Heart left ventricle (tissue), 16 donors: ENCODE measurements around the gene ERCC6L2. TPM values are rescaled to one million over a fixed set of nuclear protein-coding genes. Genes with fewer than 3 reads are reported as not detected.

Experiments
- ATAC-seq, 4 donors: fragments of 200-7000 bp; cut with Tn5 transposase; one replicate each; pipeline ENCODE4 v1.9.1; 2020 to 2022; ENCODE audit warnings: moderate library complexity in 4 of 4, mild to moderate bottlenecking in 3 of 4, moderate number of reproducible peaks in 1 of 4
- DNase-seq, 5 donors: peaks; one replicate each; pipeline ENCODE4 v3.0.0-alpha.2; 2020
- H3K27ac ChIP-seq, 12 donors: fragments of 200-600 bp; sonication (generic) in 4 of 12; one replicate each; pipeline versions ENCODE4 v1.5.0 to v1.8.0; 2016 to 2022; ENCODE audit warnings: mild to moderate bottlenecking in 2 of 12
- H3K27me3 ChIP-seq, 9 donors: fragments of 200-600 bp; sonication (generic) in 2 of 9; one replicate each; pipeline versions ENCODE4 v1.5.1 to v1.8.0; 2016 to 2022; ENCODE audit warnings: mild to moderate bottlenecking in 3 of 9
- H3K36me3 ChIP-seq, 9 donors: fragments of 200-600 bp; sonication (generic) in 2 of 9; one replicate each; pipeline versions ENCODE4 v1.5.0 to v1.8.0; 2018 to 2022; ENCODE audit warnings: mild to moderate bottlenecking in 2 of 9
- H3K4me1 ChIP-seq, 12 donors: fragments of 200-600 bp; sonication (generic) in 4 of 12; one replicate each; pipeline versions ENCODE4 v1.5.0 to v1.8.0; 2016 to 2022; ENCODE audit warnings: mild to moderate bottlenecking in 3 of 12
- H3K4me3 ChIP-seq, 12 donors: fragments of 200-600 bp; sonication (generic) in 4 of 12; one replicate each; pipeline versions ENCODE4 v1.5.0 to v1.8.0; 2017 to 2022; ENCODE audit warnings: mild to moderate bottlenecking in 9 of 12, moderate library complexity in 4 of 12
- H3K9me3 ChIP-seq, 12 donors: fragments of 200-600 bp; sonication (generic) in 4 of 12; one replicate each; pipeline versions ENCODE4 v1.5.0 to v1.8.0; 2016 to 2022; ENCODE audit warnings: mild to moderate bottlenecking in 1 of 12
- CTCF ChIP-seq, 12 donors: fragments of 200-600 bp; sonication (generic) in 4 of 12; IDR thresholded peaks; one replicate each; pipeline versions ENCODE4 v1.5.0 to v1.8.0; 2018 to 2022; ENCODE audit warnings: antibody characterized with exemption in 12 of 12, mild to moderate bottlenecking in 5 of 12
- POLR2A ChIP-seq, 2 donors: fragments of 450-650 bp; IDR thresholded peaks; one replicate each; pipeline ENCODE4 v1.6.1; 2017; ENCODE audit warnings: antibody characterized with exemption in 2 of 2, mild to moderate bottlenecking in 2 of 2, moderate library complexity in 2 of 2
- WGBS, 4 donors: extraction: QIAGEN DNeasy Blood & Tissue Kit in 2 of 4; methylation state at CpG; one replicate each; pipeline versions ENCODE4 v1.1.5 to v1.1.7; 2013 to 2018; 5-methylcytosine and 5-hydroxymethylcytosine counted together
- intact Hi-C, 10 donors: fragments of 100-400 bp; cut with DNase I; formaldehyde crosslinking; loops; one replicate each; pipeline versions ENCODE4 v1.11.1 to v1.14.2; 2022
- polyA plus RNA-seq, 2 donors: library from polyadenylated mRNA; stranded (reverse); fragments of 200-250 nt; gene quantifications; one replicate each; pipeline ENCODE4 v1.2.3, GENCODE V29; 2013
- total RNA-seq, 9 donors: library from RNA; depleted of rRNA in 2 of 9; stranded (reverse); fragments of >200 nt in 2 of 9; fragmentation: NEBNext Ultra II Directional in 3 of 9; extraction: Animal tissue kit (Norgen Biotek cat#: 25700) in 3 of 9; gene quantifications; one replicate each; pipeline versions ENCODE4 v1.1.0 to v1.2.4, GENCODE V29; 2016 to 2023
- donor health status: ischemic (EF 13 %, LVEDD 7.1; RV severe dilation, severe dysfunction).
- donor health status: healthy with polysubstance abuse.
- donor health status: DM: no; HTN: yes; CAD: no.
- donor health status: DM: no; HTN: no; CAD: no.
- donor health status: ischemic (EF 25% LVEDD 6.9; RV normal size, moderate dysfunction).
- donor health status: ischemic (EF 25% LVEDD 5.7; RV mildly dilated, moderate dysfunction).
- donor health status: healthy.
- donor health status: DM: yes; HTN: yes; CAD: no.
- donor health status: ischemic (EF 35%, LVEDD 5.7; RV mildly dilated, moderate dysfunction).
- donor health status: nonischemic (EF 11% LVEDD 7.7; RV severe dilation, severe dysfunction).
- donor health status: DM: yes; HTN: yes; CAD: no.
- donor health status: PGD.
- donor health status: ischemic (EF 29% LVEDD 5.4; RV normal size, mild dysfunction).
- donor health status: nonischemic (EF 23%, LVEDD 6.1; RV moderate dilation, normal function).

The ERCC6L2 gene
- total and polyA plus RNA-seq, 11 donors: 4.0 to 46.8 (median 27.4) TPM

GRCh38 chr9:96006961-96007360 is 131.5 kb downstream of the ERCC6L2 start:
- intact Hi-C loops: no loop called here
- H3K4me1 ChIP-seq: peaks cover 0 to 19% (median 0%) of the 10 kb centered on the region in 12 donors
- ATAC-seq (no peak), DNase-seq (no peak)
- TF ChIP-seq POLR2A (IDR thresholded peaks at IDR 0.05) (no peak), CTCF (IDR thresholded peaks at IDR 0.05) (no peak)
- no peak overlapping the region for H3K27ac ChIP-seq
- H3K36me3 ChIP-seq: peaks cover 3 to 62% (median 37%) of the 10 kb centered on the region in 9 donors
- H3K27me3 ChIP-seq: no peaks in the 10 kb centered on the region
- peaks cover 0 to 7% (median 0%) of the 10 kb centered on the region in 12 donors for H3K9me3 ChIP-seq
- H3K4me3 ChIP-seq: no peak overlapping the region

GRCh38 chr9:96008502-96009222 is 133.2 kb downstream of the ERCC6L2 start:
- no peak for DNase-seq
- Histone ChIP-seq H3K27ac (peak overlapping the region in 1 of 12 donors; percentile 38), H3K9me3 (no peaks in the 10 kb centered on the region), H3K27me3 (no peaks in the 10 kb centered on the region), H3K4me1 (peaks cover 0 to 19% (median 0%) of the 10 kb centered on the region in 12 donors), H3K36me3 (peaks cover 3 to 79% (median 42%) of the 10 kb centered on the region in 9 donors), H3K4me3 (no peak overlapping the region)
- WGBS, 4 donors: 77 to 85% (median 81%) methylated on average over 12 of the region's 12 CpGs
- ATAC-seq: no peak
- no peak for TF ChIP-seq POLR2A (IDR thresholded peaks at IDR 0.05)
- no peak for TF ChIP-seq CTCF (IDR thresholded peaks at IDR 0.05)
- intact Hi-C loops: no loop called here

- peak in 1 of 4 donors; percentile 35 for ATAC-seq
- H3K36me3 ChIP-seq: peaks cover 3 to 84% (median 42%) of the 10 kb centered on the region in 9 donors
These were observed 133.7 kb downstream of the ERCC6L2 start for GRCh38 chr9:96009223-96009602.

More at GRCh38 chr9:96009223-96009602, 133.7 kb downstream of the ERCC6L2 start:
- Histone ChIP-seq H3K4me3 (no peak overlapping the region), H3K9me3 (no peaks in the 10 kb centered on the region), H3K27me3 (no peaks in the 10 kb centered on the region), H3K4me1 (peaks cover 0 to 19% (median 0%) of the 10 kb centered on the region in 12 donors), H3K27ac (peak overlapping the region in 1 of 12 donors; percentile 38)
- no peak for DNase-seq
- no peak for TF ChIP-seq CTCF (IDR thresholded peaks at IDR 0.05)
- no peak for TF ChIP-seq POLR2A (IDR thresholded peaks at IDR 0.05)
- 67 to 83% (median 74%) methylated on average over 2 of the region's 2 CpGs for WGBS, 4 donors
- intact Hi-C loops: no loop called here
